ENCODE data around the gene RLBP1. TPM values are rescaled to one million over a fixed set of nuclear protein-coding genes. Genes with fewer than 3 reads are reported as not detected.

The RLBP1 gene
- total and polyA plus RNA-seq, 7 donors: 0.27 to 6.6 (median 1.1) TPM; not detected in 3

GRCh38 chr15:89198934-89199333, 22.4 kb downstream of the RLBP1 start:
- DNase-seq: no peak
- peaks cover 0 to 7% (median 0%) of the 10 kb centered on the region in 4 donors for H3K4me1 ChIP-seq
- H3K4me3 ChIP-seq: no peak overlapping the region
- H3K9me3 ChIP-seq: no peaks in the 10 kb centered on the region
- TF ChIP-seq POLR2AphosphoS5 (IDR thresholded peaks at IDR 0.05) (peak in 1 of 4 donors; percentile 20), EP300 (IDR thresholded peaks at IDR 0.05) (no peak), CTCF (IDR thresholded peaks at IDR 0.05) (no peak)
- intact Hi-C loops (cut with DNase I): no loop called here
- peak overlapping the region; percentile 48 to 68 (median 60) for H3K27ac ChIP-seq
- 86% methylated on average over 3 of the region's 3 CpGs for WGBS, 2 donors
- H3K36me3 ChIP-seq: peaks cover 0 to 65% (median 27%) of the 10 kb centered on the region in 4 donors
- H3K27me3 ChIP-seq: no peaks in the 10 kb centered on the region

GRCh38 chr15:89198196-89198595, 23.2 kb downstream of the RLBP1 start:
- no peak overlapping the region for H3K4me3 ChIP-seq
- peak overlapping the region; percentile 48 to 68 (median 60) for H3K27ac ChIP-seq
- no peak for DNase-seq
- H3K9me3 ChIP-seq: no peaks in the 10 kb centered on the region
- no peaks in the 10 kb centered on the region for H3K27me3 ChIP-seq
- H3K4me1 ChIP-seq: peaks cover 0 to 7% (median 0%) of the 10 kb centered on the region in 4 donors
- WGBS, 2 donors: 79 to 81% methylated on average over 2 of the region's 2 CpGs
- peaks cover 4 to 73% (median 33%) of the 10 kb centered on the region in 4 donors for H3K36me3 ChIP-seq
- TF ChIP-seq CTCF (IDR thresholded peaks at IDR 0.05): no peak
- TF ChIP-seq EP300 (IDR thresholded peaks at IDR 0.05): no peak
- TF ChIP-seq POLR2A (IDR thresholded peaks at IDR 0.05): no peak
- TF ChIP-seq POLR2AphosphoS5 (IDR thresholded peaks at IDR 0.05): no peak
- intact Hi-C loops (cut with DNase I): no loop called here

- H3K27me3 ChIP-seq: no peaks in the 10 kb centered on the region
- no peaks in the 10 kb centered on the region for H3K9me3 ChIP-seq
- H3K27ac ChIP-seq: peak overlapping the region; percentile 2 to 56 (median 26)
- DNase-seq: peak; percentile 76
- H3K4me1 ChIP-seq: peaks cover 0 to 7% (median 0%) of the 10 kb centered on the region in 4 donors
- H3K4me3 ChIP-seq: no peak overlapping the region
- intact Hi-C loops (cut with DNase I): no loop called here
- H3K36me3 ChIP-seq: peaks cover 11 to 79% (median 39%) of the 10 kb centered on the region in 4 donors
- 15 to 52% methylated on average over 4 of the region's 4 CpGs for WGBS, 2 donors
- no peak for TF ChIP-seq POLR2A (IDR thresholded peaks at IDR 0.05)
- TF ChIP-seq POLR2AphosphoS5 (IDR thresholded peaks at IDR 0.05): peak in 2 of 4 donors; percentile 8 to 26
Observed at GRCh38 chr15:89197503-89197971, 23.8 kb downstream of the RLBP1 start.

GRCh38 chr15:89196994-89197393, 24.4 kb downstream of the RLBP1 start:
- Histone ChIP-seq H3K4me3 (no peak overlapping the region), H3K27ac (peak overlapping the region; percentile 2 to 56 (median 26)), H3K36me3 (peaks cover 12 to 85% (median 45%) of the 10 kb centered on the region in 4 donors), H3K4me1 (peaks cover 0 to 7% (median 0%) of the 10 kb centered on the region in 4 donors), H3K9me3 (no peaks in the 10 kb centered on the region), H3K27me3 (no peaks in the 10 kb centered on the region)
- intact Hi-C loops (cut with DNase I): no loop called here
- WGBS, 2 donors: 19 to 48% methylated on average over 7 of the region's 7 CpGs
- DNase-seq: no peak
- TF ChIP-seq POLR2A (IDR thresholded peaks at IDR 0.05): no peak
- no peak for TF ChIP-seq POLR2AphosphoS5 (IDR thresholded peaks at IDR 0.05)
- no peak for TF ChIP-seq EP300 (IDR thresholded peaks at IDR 0.05)
- no peak for TF ChIP-seq CTCF (IDR thresholded peaks at IDR 0.05)

- peaks cover 12 to 89% (median 50%) of the 10 kb centered on the region in 4 donors for H3K36me3 ChIP-seq
- DNase-seq: no peak
- H3K27me3 ChIP-seq: no peaks in the 10 kb centered on the region
- peaks cover 0 to 7% (median 0%) of the 10 kb centered on the region in 4 donors for H3K4me1 ChIP-seq
- H3K27ac ChIP-seq: peak overlapping the region; percentile 13 to 38 (median 27)
- intact Hi-C loops (cut with DNase I): no loop called here
- H3K9me3 ChIP-seq: no peaks in the 10 kb centered on the region
- TF ChIP-seq CTCF (IDR thresholded peaks at IDR 0.05): no peak
- TF ChIP-seq POLR2AphosphoS5 (IDR thresholded peaks at IDR 0.05): no peak
- TF ChIP-seq POLR2A (IDR thresholded peaks at IDR 0.05): no peak
- no peak for TF ChIP-seq EP300 (IDR thresholded peaks at IDR 0.05)
- no peak overlapping the region for H3K4me3 ChIP-seq
- WGBS, 2 donors: 87% methylated on average over 6 of the region's 6 CpGs
Observed at GRCh38 chr15:89196241-89196640, 25.1 kb downstream of the RLBP1 start.
